Measurements from ENCODE around the gene EPHA5.
A peak's percentile ranks its signal among the peaks of the same experiment; 100 is the strongest.

EPHA5 gene

DNA sequence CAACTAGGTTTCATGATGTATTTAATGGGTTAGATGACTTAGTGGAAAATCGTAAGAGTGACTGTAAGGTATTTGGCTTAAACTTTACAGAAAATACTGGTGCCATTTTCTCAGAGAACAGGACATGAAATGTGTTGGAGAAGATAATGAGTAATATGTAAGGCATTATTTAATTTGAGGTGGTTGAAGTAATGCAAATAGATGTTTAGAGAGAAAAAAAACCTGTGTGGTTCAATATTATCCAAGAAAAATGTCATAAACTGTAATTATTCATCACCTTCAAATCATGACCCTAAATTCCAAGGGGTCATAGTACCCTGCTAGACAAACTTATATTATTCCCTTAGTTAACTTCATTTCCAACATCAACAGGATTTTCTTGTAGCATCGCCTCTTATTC is 171.7 kb downstream of the EPHA5 start:
- DNase-seq (ENCODE audit: low read depth, low spot score), result no peak

GRCh38 chr4:65495439-65495838 is 174.8 kb downstream of the EPHA5 start:
- DNase-seq (ENCODE audit: low read depth, low spot score), result no peak

- DNase-seq (ENCODE audit: low read depth, low spot score), result peak; percentile 87
Measured at GRCh38 chr4:65482410-65482809, 187.9 kb downstream of the EPHA5 start.

DNA sequence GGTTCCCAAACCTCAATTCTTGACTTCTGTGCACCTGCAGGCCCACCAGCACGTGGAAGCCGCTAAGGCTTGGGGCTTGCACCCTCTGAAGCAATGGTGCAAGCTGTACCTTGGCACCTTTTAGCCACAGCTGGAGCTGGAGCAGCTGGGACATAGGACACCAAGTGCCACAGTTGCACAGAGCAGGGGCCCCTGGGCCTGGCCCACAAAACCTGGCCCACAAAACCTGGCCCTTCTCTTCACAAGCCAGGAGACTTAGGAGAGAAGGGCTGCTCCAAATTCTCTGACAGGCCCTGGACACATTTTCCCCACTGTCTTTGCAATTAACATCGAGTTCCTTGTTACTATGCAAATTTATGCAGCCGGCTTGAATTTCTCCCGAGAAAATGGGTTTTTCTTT is 197.8 kb downstream of the EPHA5 start:
- no peak for DNase-seq (ENCODE audit: low read depth, low spot score)

- DNase-seq (ENCODE audit: low read depth, low spot score), result no peak
Measured at GRCh38 chr4:65467068-65467680, 203.1 kb downstream of the EPHA5 start.

DNA sequence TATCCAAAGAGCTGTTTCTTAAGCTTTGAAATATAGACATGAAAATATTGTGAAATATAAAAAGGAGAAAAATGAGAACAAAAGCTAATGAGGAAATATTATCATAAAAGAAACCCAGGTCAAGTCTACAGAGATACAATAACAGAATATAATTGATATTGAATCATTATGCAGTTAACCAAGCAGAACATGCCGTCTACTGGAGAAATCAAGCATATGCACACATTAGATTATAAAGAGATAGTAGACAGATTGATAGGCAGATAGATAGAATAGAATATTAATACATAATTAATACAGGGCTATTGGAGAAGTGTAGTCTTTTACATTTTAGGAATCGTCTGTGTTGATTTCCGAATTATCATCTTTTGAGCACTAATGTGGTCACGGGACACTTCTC is 208.5 kb downstream of the EPHA5 start:
- DNase-seq (ENCODE audit: low read depth, low spot score), result no peak

- DNase-seq (ENCODE audit: low read depth, low spot score), result no peak
Measured at GRCh38 chr4:65457011-65457410, 213.3 kb downstream of the EPHA5 start.

DNA sequence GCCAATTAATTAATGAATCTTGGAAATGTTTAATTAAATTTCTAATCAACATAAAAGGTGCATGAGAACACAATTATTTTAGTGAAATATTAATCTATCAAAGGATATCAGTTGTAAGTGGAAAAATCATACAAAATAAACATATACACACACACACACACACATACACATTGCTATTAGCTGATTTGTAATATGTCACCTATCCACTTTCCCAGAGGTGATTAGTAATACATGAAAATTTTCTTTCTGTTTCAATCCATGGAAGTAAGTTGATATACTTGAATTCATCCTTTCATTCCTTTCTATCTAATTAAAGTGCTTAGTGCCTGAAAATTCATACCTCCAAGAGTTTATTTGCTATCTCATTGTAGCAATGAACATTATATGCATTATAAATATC is 213.7 kb downstream of the EPHA5 start:
- no peak for DNase-seq (ENCODE audit: low read depth, low spot score)

- DNase-seq (ENCODE audit: low read depth, low spot score), result no peak
Measured at GRCh38 chr4:65453398-65453797, 216.9 kb downstream of the EPHA5 start.

GRCh38 chr4:65450899-65451298 is 219.4 kb downstream of the EPHA5 start:
- no peak for DNase-seq (ENCODE audit: low read depth, low spot score)

DNA sequence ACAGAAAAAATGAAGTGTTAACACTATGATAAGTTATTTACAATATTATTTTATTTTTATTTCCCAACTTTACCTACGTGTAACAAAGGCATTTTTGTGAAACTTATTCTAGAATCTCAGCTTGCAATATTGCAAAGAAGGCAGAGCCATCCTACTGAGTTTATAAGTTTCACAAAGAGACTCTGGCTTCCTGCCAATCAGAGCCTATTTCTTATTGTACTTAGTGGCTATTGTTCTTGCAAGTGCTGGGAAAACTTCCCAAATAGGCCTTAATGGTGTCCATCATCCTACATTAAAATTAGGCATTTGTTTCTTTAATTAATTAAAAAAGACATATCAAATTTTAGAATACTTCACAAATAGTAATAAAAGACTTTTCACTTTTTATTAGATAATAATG is 233.2 kb downstream of the EPHA5 start:
- peak; percentile 25 for DNase-seq (ENCODE audit: low read depth, low spot score)

- no peak for DNase-seq (ENCODE audit: low read depth, low spot score)
Measured at GRCh38 chr4:65422109-65422508, 248.2 kb downstream of the EPHA5 start.

- no peak for DNase-seq (ENCODE audit: low read depth, low spot score)
Measured at GRCh38 chr4:65420036-65420435, 250.3 kb downstream of the EPHA5 start.

DNA sequence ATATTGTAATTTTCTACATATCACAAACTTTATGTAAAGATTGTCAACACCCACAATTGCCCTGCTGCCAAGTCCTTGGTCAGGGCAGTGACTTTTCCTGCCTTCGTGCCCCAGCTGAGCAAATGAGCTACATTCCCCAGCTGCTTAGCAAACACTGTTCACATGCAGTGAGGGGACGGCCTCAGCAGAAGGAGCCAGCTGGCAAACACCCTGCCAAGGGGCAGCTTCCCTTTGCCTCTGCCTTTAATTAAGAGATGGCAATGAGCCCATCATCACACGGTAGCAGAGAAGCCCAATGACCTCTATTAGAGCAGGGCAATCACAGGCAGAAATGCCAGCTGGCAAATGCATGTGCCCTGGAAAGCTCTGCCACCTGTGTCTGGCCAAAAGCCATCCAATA is 253.4 kb downstream of the EPHA5 start:
- DNase-seq (ENCODE audit: low read depth, low spot score), result peak; percentile 78

GRCh38 chr4:65407483-65407882 is 262.8 kb downstream of the EPHA5 start:
- no peak for DNase-seq (ENCODE audit: low read depth, low spot score)

DNA sequence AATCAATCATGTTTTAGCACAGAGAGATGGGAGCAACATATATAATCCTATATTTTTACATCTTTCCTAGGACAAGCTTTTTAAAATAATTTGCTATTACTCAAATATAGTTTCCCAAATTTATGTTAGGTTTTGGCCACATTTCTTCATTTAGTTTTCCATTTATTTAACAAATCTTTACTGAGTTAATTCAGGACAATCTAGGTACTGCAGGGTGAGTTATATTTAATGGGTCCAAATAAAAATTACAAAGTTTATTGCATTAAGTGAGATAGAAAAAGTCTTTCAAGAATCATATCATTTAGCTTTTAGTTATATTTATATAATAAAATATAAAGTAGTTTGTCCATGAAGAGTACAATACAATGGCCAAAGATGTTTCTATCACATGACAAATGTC is 269.2 kb downstream of the EPHA5 start:
- DNase-seq (ENCODE audit: low read depth, low spot score), result no peak

DNA sequence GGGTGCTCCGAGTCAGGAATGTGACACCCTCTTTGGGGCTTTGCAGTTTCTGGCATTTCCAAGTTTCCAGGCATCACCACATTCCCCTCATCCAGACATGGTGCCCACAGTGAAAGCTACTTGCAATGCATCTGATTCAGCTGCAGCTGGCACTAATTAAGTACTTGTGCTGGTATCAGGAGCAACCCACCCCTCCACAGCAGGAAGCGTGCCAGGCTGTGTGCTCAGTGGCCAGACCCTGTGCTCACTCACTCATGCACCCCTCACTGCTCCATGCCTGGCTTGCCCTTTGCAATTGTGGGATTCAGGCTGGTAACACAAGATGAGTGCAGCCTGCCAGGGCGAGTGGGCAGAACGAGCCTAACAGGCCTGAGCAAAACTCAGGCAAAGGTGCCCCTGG is 271.2 kb downstream of the EPHA5 start:
- no peak for DNase-seq (ENCODE audit: low read depth, low spot score)

- DNase-seq (ENCODE audit: low read depth, low spot score), result no peak
Measured at GRCh38 chr4:65393078-65393477, 277.2 kb downstream of the EPHA5 start.

DNA sequence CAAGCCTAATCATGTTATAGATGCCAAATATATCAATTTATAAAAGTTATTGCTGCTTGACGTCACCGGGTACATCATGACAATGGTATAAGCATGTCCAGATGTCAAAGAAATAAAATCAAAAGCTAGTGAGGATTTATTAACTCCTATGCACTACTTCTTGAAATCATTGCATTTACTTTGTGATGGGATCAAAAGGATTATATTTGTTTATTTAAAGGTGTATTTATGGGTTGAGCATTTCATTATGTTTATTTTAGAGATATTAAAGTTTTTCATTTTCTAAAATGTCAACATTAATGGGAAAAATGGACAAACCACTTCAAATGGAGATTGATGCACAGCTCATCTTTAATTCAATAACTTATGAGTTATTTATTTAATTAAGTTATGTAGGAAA is 277.8 kb downstream of the EPHA5 start:
- DNase-seq (ENCODE audit: low read depth, low spot score), result no peak

DNA sequence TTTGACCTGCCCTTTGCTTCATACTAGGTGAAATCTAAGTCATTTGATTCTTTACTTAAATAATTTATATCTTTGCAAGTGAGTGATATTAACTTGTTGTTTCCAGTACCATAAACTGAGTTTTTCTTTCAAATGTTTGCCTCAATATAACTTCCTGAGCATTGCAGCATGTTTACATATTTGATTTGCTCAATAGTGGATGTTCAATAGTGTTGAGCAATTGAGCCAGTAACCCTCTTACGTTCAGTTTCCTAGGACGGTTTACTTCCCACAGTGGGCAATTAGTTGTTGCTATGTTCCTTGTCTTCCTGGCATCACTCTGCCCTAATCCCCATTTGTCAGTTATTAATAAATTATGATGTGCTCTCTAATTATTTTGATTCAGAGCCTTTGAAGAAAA is 278.5 kb downstream of the EPHA5 start:
- DNase-seq (ENCODE audit: low read depth, low spot score), result no peak

- no peak for DNase-seq (ENCODE audit: low read depth, low spot score)
Measured at GRCh38 chr4:65391382-65391781, 278.9 kb downstream of the EPHA5 start.

DNA sequence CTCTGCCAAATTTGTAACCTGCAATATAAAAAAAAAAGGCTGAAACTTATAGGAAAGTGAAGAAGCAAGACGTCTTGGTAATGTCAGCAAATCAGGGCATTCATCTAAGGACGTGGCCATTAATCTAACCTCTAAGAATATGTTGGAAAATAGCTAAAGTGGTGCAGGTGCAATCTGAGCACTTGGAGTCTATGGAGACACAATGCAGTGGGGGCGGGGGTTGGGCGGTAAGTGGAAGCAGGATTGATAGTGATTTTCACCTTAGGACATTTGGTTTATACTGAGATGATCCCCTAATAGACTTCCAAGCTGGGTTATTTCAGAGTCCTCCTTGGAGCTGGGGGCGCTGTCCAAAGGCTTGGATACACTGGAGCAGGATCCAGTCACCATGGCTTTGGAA is 283.4 kb downstream of the EPHA5 start:
- DNase-seq (ENCODE audit: low read depth, low spot score), result no peak

- peak; percentile 2 for DNase-seq (ENCODE audit: low read depth, low spot score)
Measured at GRCh38 chr4:65383589-65384305, 286.5 kb downstream of the EPHA5 start.

DNA sequence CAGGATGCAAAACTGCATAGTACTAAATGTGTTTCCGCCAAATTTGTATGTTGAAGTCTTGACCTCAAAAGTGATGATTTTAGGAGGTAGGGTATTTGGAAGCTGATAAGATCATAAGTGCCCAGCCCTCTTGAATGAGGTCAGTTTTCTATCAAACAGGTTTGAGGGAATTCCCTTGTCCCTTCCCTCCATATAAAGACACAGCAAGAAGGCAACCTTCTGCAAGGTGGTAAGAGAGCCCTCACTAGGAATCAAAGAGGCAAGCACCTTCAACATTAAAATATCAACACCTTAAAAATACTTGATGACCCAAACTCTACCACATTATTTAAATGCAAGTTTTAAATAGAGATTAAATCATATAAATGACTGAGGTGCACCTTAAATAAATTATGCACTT is 288.6 kb downstream of the EPHA5 start:
- no peak for DNase-seq (ENCODE audit: low read depth, low spot score)

All from astrocyte of the hippocampus (primary cell).